Measurements from ENCODE around the gene MROH2A. TPM values are rescaled to one million over a fixed set of nuclear protein-coding genes. Genes with fewer than 3 reads are reported as not detected.

The MROH2A gene
- total RNA-seq, 3 donors from 2014 or later (not counting 1 experiment from before 2014, with no cell fraction given), result not detected

DNA sequence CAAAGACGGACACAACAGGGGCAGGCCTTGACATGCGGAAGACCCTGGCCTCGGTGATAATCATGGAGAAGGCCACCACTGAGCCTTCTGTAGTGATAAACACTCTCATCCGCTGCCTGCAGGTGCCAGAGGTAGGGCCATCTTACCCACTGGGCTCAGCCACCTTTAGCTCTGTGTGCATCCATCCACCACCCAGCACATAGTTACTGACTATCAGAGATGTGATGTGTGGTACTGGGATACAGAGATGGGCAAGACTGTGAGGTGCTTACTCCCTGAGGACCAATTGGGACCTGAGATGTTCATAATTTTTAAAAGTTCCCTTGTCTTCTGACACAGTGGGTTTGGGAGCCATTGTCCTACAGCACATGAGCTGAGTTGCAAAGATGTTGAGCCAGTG is 1.6 kb downstream of the MROH2A start:
- DNase-seq (no peak), ATAC-seq (no peak)
- Mint-ChIP-seq H3K36me3 (no peaks in the 10 kb centered on the region), H3K9me3 (peaks cover 0 to 3% of the 10 kb centered on the region in 2 donors), H3K27me3 (ENCODE audit: low read depth in 2 of 2) (peaks cover 32 to 66% of the 10 kb centered on the region in 2 donors), H3K27ac (no peak overlapping the region), H3K4me3 (no peak overlapping the region), H3K4me1 (no peaks in the 10 kb centered on the region)
- Histone ChIP-seq H3K4me1 (ENCODE audit: control insufficient read depth, insufficient read depth, low read length) (no peaks in the 10 kb centered on the region), H3K9me3 (ENCODE audit: control insufficient read depth, insufficient read depth, low read length) (peaks cover 3% of the 10 kb centered on the region), H3K36me3 (ENCODE audit: control insufficient read depth, insufficient read depth, low read length) (no peaks in the 10 kb centered on the region), H3K27me3 (ENCODE audit: control insufficient read depth, insufficient read depth, low read length) (no peaks in the 10 kb centered on the region), H3K4me3 (ENCODE audit: low read length) (no peak overlapping the region), H3K27ac (ENCODE audit: low read length) (no peak overlapping the region)
- WGBS (ENCODE audit: insufficient coverage), result 89% methylated on average over 4 of the region's 4 CpGs
- TF ChIP-seq, protein P1, sequence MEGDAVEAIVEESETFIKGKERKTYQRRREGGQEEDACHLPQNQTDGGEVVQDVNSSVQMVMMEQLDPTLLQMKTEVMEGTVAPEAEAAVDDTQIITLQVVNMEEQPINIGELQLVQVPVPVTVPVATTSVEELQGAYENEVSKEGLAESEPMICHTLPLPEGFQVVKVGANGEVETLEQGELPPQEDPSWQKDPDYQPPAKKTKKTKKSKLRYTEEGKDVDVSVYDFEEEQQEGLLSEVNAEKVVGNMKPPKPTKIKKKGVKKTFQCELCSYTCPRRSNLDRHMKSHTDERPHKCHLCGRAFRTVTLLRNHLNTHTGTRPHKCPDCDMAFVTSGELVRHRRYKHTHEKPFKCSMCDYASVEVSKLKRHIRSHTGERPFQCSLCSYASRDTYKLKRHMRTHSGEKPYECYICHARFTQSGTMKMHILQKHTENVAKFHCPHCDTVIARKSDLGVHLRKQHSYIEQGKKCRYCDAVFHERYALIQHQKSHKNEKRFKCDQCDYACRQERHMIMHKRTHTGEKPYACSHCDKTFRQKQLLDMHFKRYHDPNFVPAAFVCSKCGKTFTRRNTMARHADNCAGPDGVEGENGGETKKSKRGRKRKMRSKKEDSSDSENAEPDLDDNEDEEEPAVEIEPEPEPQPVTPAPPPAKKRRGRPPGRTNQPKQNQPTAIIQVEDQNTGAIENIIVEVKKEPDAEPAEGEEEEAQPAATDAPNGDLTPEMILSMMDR (IDR thresholded peaks at IDR 0.05), result no peak
- intact Hi-C loops (cut with micrococcal nuclease), result no loop called here

GRCh38 chr2:233780771-233781170 is 2.6 kb downstream of the MROH2A start:
- no peak for DNase-seq
- H3K27me3 ChIP-seq (ENCODE audit: control insufficient read depth, insufficient read depth, low read length), result no peaks in the 10 kb centered on the region
- H3K9me3 ChIP-seq (ENCODE audit: control insufficient read depth, insufficient read depth, low read length), result no peaks in the 10 kb centered on the region
- Mint-ChIP-seq H3K27ac (no peak overlapping the region), H3K27me3 (ENCODE audit: low read depth in 2 of 2) (peaks cover 26 to 57% of the 10 kb centered on the region in 2 donors), H3K4me1 (no peaks in the 10 kb centered on the region), H3K36me3 (no peaks in the 10 kb centered on the region), H3K9me3 (peaks cover 0 to 3% of the 10 kb centered on the region in 2 donors), H3K4me3 (no peak overlapping the region)
- no CpG with 5 or more reads among the region's 4 CpGs for WGBS (ENCODE audit: insufficient coverage)
- H3K4me3 ChIP-seq (ENCODE audit: low read length), result no peak overlapping the region
- H3K4me1 ChIP-seq (ENCODE audit: control insufficient read depth, insufficient read depth, low read length), result no peaks in the 10 kb centered on the region
- intact Hi-C loops (cut with micrococcal nuclease), result no loop called here
- no peak overlapping the region for H3K27ac ChIP-seq (ENCODE audit: low read length)
- TF ChIP-seq, protein P1 (IDR thresholded peaks at IDR 0.05), result no peak
- no peaks in the 10 kb centered on the region for H3K36me3 ChIP-seq (ENCODE audit: control insufficient read depth, insufficient read depth, low read length)
- ATAC-seq, result no peak

DNA sequence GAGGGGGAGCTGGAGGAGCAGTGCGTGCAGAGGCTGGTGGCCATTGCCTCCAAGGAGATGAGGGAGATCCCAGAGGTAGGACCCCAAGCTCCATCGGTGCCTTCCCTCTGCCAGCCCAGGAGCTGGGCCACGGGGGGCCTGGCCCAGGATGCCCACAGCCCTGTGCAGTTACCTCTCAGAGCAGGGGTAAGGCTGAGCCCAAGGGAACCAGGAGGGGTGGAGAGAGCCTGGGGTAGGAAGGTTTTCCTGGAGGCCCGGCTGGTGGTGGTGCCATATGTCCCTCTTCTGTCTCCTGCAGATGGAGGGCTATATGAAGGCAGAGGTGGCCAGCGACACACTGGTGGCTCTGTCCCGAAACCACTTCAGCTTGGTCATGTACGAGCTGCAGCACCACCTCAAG is 11.4 kb downstream of the MROH2A start:
- Histone ChIP-seq H3K4me1 (ENCODE audit: control insufficient read depth, insufficient read depth, low read length) (no peaks in the 10 kb centered on the region), H3K9me3 (ENCODE audit: control insufficient read depth, insufficient read depth, low read length) (no peaks in the 10 kb centered on the region), H3K4me3 (ENCODE audit: low read length) (no peak overlapping the region), H3K36me3 (ENCODE audit: control insufficient read depth, insufficient read depth, low read length) (no peaks in the 10 kb centered on the region), H3K27me3 (ENCODE audit: control insufficient read depth, insufficient read depth, low read length) (no peaks in the 10 kb centered on the region), H3K27ac (ENCODE audit: low read length) (no peak overlapping the region)
- ATAC-seq (no peak), DNase-seq (no peak)
- H3K4me3 Mint-ChIP-seq, result no peak overlapping the region
- no peak overlapping the region for H3K27ac Mint-ChIP-seq
- peaks cover 6 to 8% of the 10 kb centered on the region in 2 donors for H3K27me3 Mint-ChIP-seq (ENCODE audit: low read depth in 2 of 2)
- H3K4me1 Mint-ChIP-seq, result no peaks in the 10 kb centered on the region
- no peaks in the 10 kb centered on the region for H3K36me3 Mint-ChIP-seq
- H3K9me3 Mint-ChIP-seq, result no peaks in the 10 kb centered on the region
- TF ChIP-seq, protein P1 (IDR thresholded peaks at IDR 0.05), result no peak
- intact Hi-C loops (cut with micrococcal nuclease), result no loop called here
- 90% methylated on average over 7 of the region's 7 CpGs for WGBS (ENCODE audit: insufficient coverage)

DNA sequence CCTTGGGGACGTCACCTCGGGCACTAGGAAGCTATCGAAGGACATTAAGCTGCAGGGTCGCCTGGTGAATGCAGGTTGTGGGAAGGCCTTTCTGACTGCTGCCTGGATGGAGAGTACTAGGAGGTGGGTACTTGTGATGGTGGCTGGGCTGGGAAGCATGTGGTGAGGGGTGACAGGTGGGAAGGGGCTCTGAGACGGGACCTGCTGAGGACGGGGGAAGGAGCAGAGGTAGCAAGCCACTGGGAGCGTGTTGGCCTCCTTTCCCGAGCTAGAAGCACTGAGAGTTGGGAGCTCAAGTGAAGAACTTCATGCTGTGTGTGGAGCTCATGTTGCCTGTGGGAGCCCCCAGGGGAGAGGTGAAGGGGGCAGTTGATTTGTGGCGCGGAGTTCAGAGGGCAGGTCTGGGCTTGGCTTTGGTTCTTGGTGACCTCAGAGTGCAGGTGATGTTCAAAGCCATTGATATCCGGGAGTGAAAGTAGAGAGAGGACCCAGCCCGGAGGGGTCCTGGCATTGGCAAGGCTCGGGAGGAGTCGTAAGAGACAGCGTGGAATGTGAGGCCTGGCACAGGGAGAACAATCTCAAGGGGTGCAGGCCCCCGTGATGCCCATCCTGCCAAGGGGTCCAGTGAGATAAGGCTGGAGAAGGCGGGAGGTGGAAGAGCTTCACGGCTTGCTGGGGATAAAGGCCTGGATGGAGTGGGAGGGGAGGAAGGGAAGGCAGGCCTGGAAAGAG is 13.2 kb downstream of the MROH2A start:
- Histone ChIP-seq H3K27ac (ENCODE audit: low read length) (no peak overlapping the region), H3K4me1 (ENCODE audit: control insufficient read depth, insufficient read depth, low read length) (no peaks in the 10 kb centered on the region), H3K9me3 (ENCODE audit: control insufficient read depth, insufficient read depth, low read length) (no peaks in the 10 kb centered on the region), H3K36me3 (ENCODE audit: control insufficient read depth, insufficient read depth, low read length) (no peaks in the 10 kb centered on the region), H3K4me3 (ENCODE audit: low read length) (no peak overlapping the region), H3K27me3 (ENCODE audit: control insufficient read depth, insufficient read depth, low read length) (no peaks in the 10 kb centered on the region)
- TF ChIP-seq, protein P1 (IDR thresholded peaks at IDR 0.05), result no peak
- ATAC-seq (no peak), DNase-seq (no peak)
- WGBS (ENCODE audit: insufficient coverage), result 87% methylated on average over 18 of the region's 18 CpGs
- Mint-ChIP-seq H3K4me3 (no peak overlapping the region), H3K27me3 (ENCODE audit: low read depth in 2 of 2) (peaks cover 2 to 4% of the 10 kb centered on the region in 2 donors), H3K27ac (no peak overlapping the region), H3K9me3 (no peaks in the 10 kb centered on the region), H3K36me3 (no peaks in the 10 kb centered on the region), H3K4me1 (no peaks in the 10 kb centered on the region)
- intact Hi-C loops (cut with micrococcal nuclease), result no loop called here
